HG02981 (cell line): ENCODE measurements around the gene ASIC4.
A peak's percentile ranks its signal among the peaks of the same experiment; 100 is the strongest.

Experiments
- ATAC-seq: cut with Tn5 transposase; IDR thresholded peaks from one replicate; pipeline ENCODE4 v1.9.1; 2021; ENCODE audit warnings: mild to moderate bottlenecking, moderate library complexity; ENCODE audit not compliant: unreplicated experiment

ASIC4 gene

GRCh38 chr2:219551441-219552381, 37.4 kb downstream of the ASIC4 start:
- peak; percentile 17 for ATAC-seq

- ATAC-seq, result peak; percentile 91
Observed at GRCh38 chr2:219552382-219553167, 38.3 kb downstream of the ASIC4 start.

- no peak for ATAC-seq
Observed at GRCh38 chr2:219553168-219553417, 38.8 kb downstream of the ASIC4 start.

GRCh38 chr2:219553463-219553963, 39.2 kb downstream of the ASIC4 start:
- no peak for ATAC-seq

GRCh38 chr2:219554350-219554749, 40.1 kb downstream of the ASIC4 start:
- ATAC-seq, result no peak

GRCh38 chr2:219555956-219556355, 41.7 kb downstream of the ASIC4 start:
- no peak for ATAC-seq

- no peak for ATAC-seq
Observed at GRCh38 chr2:219556413-219556812, 42.1 kb downstream of the ASIC4 start.

GRCh38 chr2:219557320-219557719, 43.0 kb downstream of the ASIC4 start:
- ATAC-seq, result no peak

- ATAC-seq, result no peak
Observed at GRCh38 chr2:219557791-219558785, 43.8 kb downstream of the ASIC4 start.

- ATAC-seq, result no peak
Observed at GRCh38 chr2:219559156-219559915, 45.1 kb downstream of the ASIC4 start.

GRCh38 chr2:219560037-219560892, 46.0 kb downstream of the ASIC4 start:
- no peak for ATAC-seq

GRCh38 chr2:219560893-219561178, 46.6 kb downstream of the ASIC4 start:
- ATAC-seq, result no peak

- no peak for ATAC-seq
Observed at GRCh38 chr2:219561179-219562048, 47.1 kb downstream of the ASIC4 start.

- no peak for ATAC-seq
Observed at GRCh38 chr2:219562049-219563020, 48.1 kb downstream of the ASIC4 start.

- ATAC-seq, result no peak
Observed at GRCh38 chr2:219563271-219563928, 49.1 kb downstream of the ASIC4 start.
